Measurements from ENCODE around the gene TMEM184A. TPM values are rescaled to one million over a fixed set of nuclear protein-coding genes. Genes with fewer than 3 reads are reported as not detected.

Gene TMEM184A
- total and polyA plus RNA-seq, 10 of the 15 experiments (the other 5 are each of a cell fraction or from before 2014, with no cell fraction given) = 0.04 to 0.15 TPM; not detected in 8

DNA sequence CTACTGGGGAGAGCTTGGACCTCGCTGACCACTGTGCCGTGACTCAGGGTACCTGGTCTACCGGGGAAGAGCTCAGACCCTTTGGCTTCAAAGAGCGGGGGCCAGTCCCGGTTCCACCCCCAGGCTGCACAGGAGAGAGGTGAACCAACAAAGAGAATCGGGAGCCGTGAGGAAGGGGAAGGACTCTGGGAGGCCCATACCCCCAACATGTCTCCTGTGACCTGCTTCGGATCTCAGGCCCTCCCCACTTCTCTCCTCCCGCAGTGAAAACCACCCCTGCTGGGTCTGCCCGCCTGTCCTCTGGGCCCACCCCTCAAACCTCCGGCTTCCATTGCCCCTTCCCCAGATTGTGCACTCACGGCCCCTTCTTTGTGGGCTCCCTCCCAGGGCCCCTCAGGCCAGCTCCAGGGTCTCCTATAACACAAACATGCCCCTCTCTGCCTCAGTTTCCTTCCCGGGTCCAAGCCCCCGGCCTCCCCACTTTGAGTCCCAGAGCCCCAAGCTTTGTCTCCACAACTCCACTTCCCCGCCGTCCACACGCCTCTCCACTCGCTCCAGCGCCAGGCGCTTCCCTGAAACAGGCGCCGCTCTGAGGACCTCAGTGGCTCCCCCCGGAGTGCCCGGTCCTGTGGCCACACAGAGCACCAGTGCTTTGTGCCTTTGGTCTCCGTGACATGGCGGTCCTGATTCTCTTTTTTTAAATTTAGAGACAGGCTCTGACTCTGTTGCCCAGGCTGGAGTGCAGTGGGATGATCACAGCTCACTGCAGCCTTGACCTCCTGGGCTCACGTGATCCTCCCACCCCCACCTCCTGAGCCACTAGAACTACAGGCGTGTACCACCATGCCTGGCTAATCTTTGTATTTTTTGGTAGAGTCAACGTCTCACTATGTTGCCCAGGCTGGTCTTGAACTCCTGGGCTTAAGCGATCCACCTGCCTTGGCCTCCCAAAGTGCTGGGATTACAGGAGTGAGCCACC lies 44.3 kb downstream of the TMEM184A start:
- Histone ChIP-seq H4K20me1 (ENCODE audit: control insufficient read depth, insufficient read depth) (no peaks in the 10 kb centered on the region), H2AFZ (ENCODE audit: control insufficient read depth, low read depth, low read length) (no peak overlapping the region), H3K4me3 (no peak overlapping the region), H3K79me2 (ENCODE audit: control insufficient read depth, insufficient read depth, low read length) (no peaks in the 10 kb centered on the region), H3K27ac (ENCODE audit: control insufficient read depth, insufficient read depth) (no peak overlapping the region), H3K27me3 (replicated peaks in 1 of 2; ENCODE audit: control insufficient read depth in 2 of 2, insufficient read depth in 2 of 2, low read length in 1 of 2) (no peaks in the 10 kb centered on the region), H3K4me2 (ENCODE audit: control insufficient read depth, insufficient read depth) (no peak overlapping the region), H3K9ac (ENCODE audit: control insufficient read depth, insufficient read depth, low read length) (no peak overlapping the region), H3K9me3 (replicated peaks; ENCODE audit: control insufficient read depth, insufficient read depth, low read length) (no peaks in the 10 kb centered on the region), H3K4me1 (ENCODE audit: control insufficient read depth, insufficient read depth, low read length) (peaks cover 13% of the 10 kb centered on the region), H3K36me3 (ENCODE audit: control insufficient read depth in 2 of 2, insufficient read depth in 2 of 2, low read length in 1 of 2) (no peaks in the 10 kb centered on the region)
- DNase-seq (ENCODE audit: low read depth, low spot score) (no peak), FAIRE-seq (no peak), ATAC-seq (no peak)
- in situ Hi-C loops (cut with MboI) = no loop called here
- no TSS peak for BruUV-seq (replicated peaks)
- RAD21 ChIA-PET (ENCODE audit: unreplicated experiment) = no interaction called here
- TF ChIP-seq EP300 (IDR thresholded peaks at IDR 0.05; ENCODE audit: borderline replicate concordance in 1 of 2, control insufficient read depth in 1 of 2, low read depth in 2 of 2, low read length in 2 of 2) = no peak
- TF ChIP-seq SMARCA5 (IDR thresholded peaks at IDR 0.05) = no peak
- TF ChIP-seq YBX1 (IDR thresholded peaks at IDR 0.05) = no peak
- TF ChIP-seq SUPT20H (IDR thresholded peaks at IDR 0.05; ENCODE audit: borderline replicate concordance, control insufficient read depth, low read depth, low read length) = no peak
- TF ChIP-seq MYC (IDR thresholded peaks at IDR 0.05; ENCODE audit: insufficient read depth, insufficient read length, insufficient replicate concordance, low read length, severe bottlenecking) = no peak
- 65% methylated on average over 30 of the region's 30 CpGs for WGBS (ENCODE audit: insufficient coverage, insufficient replicate concordance, low lambda C conversion rate, missing lambda C conversion rate)
- POLR2A ChIA-PET = no interaction called here
- intact Hi-C loops (cut with micrococcal nuclease; ENCODE audit: unreplicated experiment) = no loop called here
- CTCF ChIA-PET = no interaction called here
- SMC1A ChIA-PET (ENCODE audit: uncharacterized antibody, unreplicated experiment) = no interaction called here

DNA sequence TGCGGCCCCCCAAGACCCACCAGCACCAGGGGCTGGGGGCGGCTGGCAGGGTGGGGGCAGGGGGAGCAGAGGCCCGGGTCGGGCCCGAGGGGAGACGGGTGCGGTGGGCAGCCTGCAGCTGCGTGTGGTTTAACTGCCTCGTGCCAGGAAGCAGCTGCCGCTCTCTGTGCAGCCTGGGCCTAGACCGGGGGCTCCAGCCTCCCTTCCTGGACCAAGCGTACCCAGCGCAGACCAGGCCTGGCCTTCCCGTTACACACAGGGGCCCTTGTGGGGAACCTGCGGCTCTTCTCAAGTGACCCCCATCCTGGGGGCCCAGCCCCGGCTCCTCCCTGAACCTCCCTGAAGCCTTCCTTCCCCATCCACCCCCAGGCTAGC lies 45.2 kb downstream of the TMEM184A start:
- H3K4me3 ChIP-seq = no peak overlapping the region
- no peak for DNase-seq (ENCODE audit: low read depth, low spot score)
- no peak for FAIRE-seq
- no peak overlapping the region for H3K9ac ChIP-seq (ENCODE audit: control insufficient read depth, insufficient read depth, low read length)
- ATAC-seq = no peak
- no peak overlapping the region for H3K4me2 ChIP-seq (ENCODE audit: control insufficient read depth, insufficient read depth)
- 25% methylated on average over 11 of the region's 16 CpGs for WGBS (ENCODE audit: insufficient coverage, insufficient replicate concordance, low lambda C conversion rate, missing lambda C conversion rate)
- H3K27ac ChIP-seq (ENCODE audit: control insufficient read depth, insufficient read depth) = no peak overlapping the region
- POLR2A ChIA-PET = no interaction called here
- no peaks in the 10 kb centered on the region for H4K20me1 ChIP-seq (ENCODE audit: control insufficient read depth, insufficient read depth)
- CTCF ChIA-PET = no interaction called here
- intact Hi-C loops (cut with micrococcal nuclease; ENCODE audit: unreplicated experiment) (no loop called here), in situ Hi-C loops (cut with MboI) (no loop called here)
- H3K4me1 ChIP-seq (ENCODE audit: control insufficient read depth, insufficient read depth, low read length) = peaks cover 19% of the 10 kb centered on the region
- RAD21 ChIA-PET (ENCODE audit: unreplicated experiment) = no interaction called here
- no peaks in the 10 kb centered on the region for H3K79me2 ChIP-seq (ENCODE audit: control insufficient read depth, insufficient read depth, low read length)
- BruUV-seq (replicated peaks) = no TSS peak
- H2AFZ ChIP-seq (ENCODE audit: control insufficient read depth, low read depth, low read length) = no peak overlapping the region
- no peaks in the 10 kb centered on the region for H3K36me3 ChIP-seq (ENCODE audit: control insufficient read depth in 2 of 2, insufficient read depth in 2 of 2, low read length in 1 of 2)
- H3K27me3 ChIP-seq (replicated peaks in 1 of 2; ENCODE audit: control insufficient read depth in 2 of 2, insufficient read depth in 2 of 2, low read length in 1 of 2) = no peaks in the 10 kb centered on the region
- H3K9me3 ChIP-seq (replicated peaks; ENCODE audit: control insufficient read depth, insufficient read depth, low read length) = no peaks in the 10 kb centered on the region
- SMC1A ChIA-PET (ENCODE audit: uncharacterized antibody, unreplicated experiment) = no interaction called here
- TF ChIP-seq TCF12 (IDR thresholded peaks at IDR 0.05; ENCODE audit: low read depth, low read length) (peak; percentile 76), RUNX3 (IDR thresholded peaks at IDR 0.05; ENCODE audit: low read length) (peak; percentile 10; the same call in 1 of the 2 replicates), CEBPZ (IDR thresholded peaks at IDR 0.05; ENCODE audit: low read depth, low read length) (no peak), YBX1 (IDR thresholded peaks at IDR 0.05) (no peak), TARDBP (IDR thresholded peaks at IDR 0.05; ENCODE audit: borderline replicate concordance) (no peak), KDM1A (IDR thresholded peaks at IDR 0.05; ENCODE audit: borderline replicate concordance) (no peak)
- TF ChIP-seq, protein P1, sequence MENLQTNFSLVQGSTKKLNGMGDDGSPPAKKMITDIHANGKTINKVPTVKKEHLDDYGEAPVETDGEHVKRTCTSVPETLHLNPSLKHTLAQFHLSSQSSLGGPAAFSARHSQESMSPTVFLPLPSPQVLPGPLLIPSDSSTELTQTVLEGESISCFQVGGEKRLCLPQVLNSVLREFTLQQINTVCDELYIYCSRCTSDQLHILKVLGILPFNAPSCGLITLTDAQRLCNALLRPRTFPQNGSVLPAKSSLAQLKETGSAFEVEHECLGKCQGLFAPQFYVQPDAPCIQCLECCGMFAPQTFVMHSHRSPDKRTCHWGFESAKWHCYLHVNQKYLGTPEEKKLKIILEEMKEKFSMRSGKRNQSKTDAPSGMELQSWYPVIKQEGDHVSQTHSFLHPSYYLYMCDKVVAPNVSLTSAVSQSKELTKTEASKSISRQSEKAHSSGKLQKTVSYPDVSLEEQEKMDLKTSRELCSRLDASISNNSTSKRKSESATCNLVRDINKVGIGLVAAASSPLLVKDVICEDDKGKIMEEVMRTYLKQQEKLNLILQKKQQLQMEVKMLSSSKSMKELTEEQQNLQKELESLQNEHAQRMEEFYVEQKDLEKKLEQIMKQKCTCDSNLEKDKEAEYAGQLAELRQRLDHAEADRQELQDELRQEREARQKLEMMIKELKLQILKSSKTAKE (IDR thresholded peaks at IDR 0.05; ENCODE audit: low read depth, poor library complexity, severe bottlenecking) = no peak

Measured in GM12878 (cell line).